Activated CD8-positive, alpha-beta memory T cell treated with anti-CD3 and anti-CD28 coated beads, Interleukin-2, amount 10 ng/mL, durations not matched to agents 7 days and 5 days (primary cell): ENCODE measurements around the gene ENTREP1. TPM values are rescaled to one million over a fixed set of nuclear protein-coding genes. Genes with fewer than 3 reads are reported as not detected.
"Not testable (repeated sequence)": the region's sequence is repeated elsewhere in the genome, so short reads cannot be mapped to it uniquely, and the experiment has no call there.

ENCODE experiments used
- ATAC-seq: fragments of 150-1000 bp; cut with Tn5 transposase; one replicate; pipeline ENCODE4 v1.10.0; 2021; ENCODE audit warnings: moderate library complexity
- CTCF ChIA-PET: fragments of 350-600 bp; sonication (Branson Sonifier 250); formaldehyde crosslinking; loops from one replicate; lab custom pipeline; 2021; ENCODE audit warnings: antibody characterized with exemption; lab: Charles Lee
- DNase-seq: peaks from one replicate; pipeline ENCODE4 v3.0.0-alpha.2; 2020
- H3K27ac Mint-ChIP-seq: one replicate; pipeline ENCODE4 v1.8.0; 2021; ENCODE audit warnings: mild to moderate bottlenecking, mixed read lengths
- H3K27me3 Mint-ChIP-seq: one replicate; pipeline ENCODE4 v1.8.0; 2021; ENCODE audit warnings: mixed read lengths
- H3K36me3 Mint-ChIP-seq: one replicate; pipeline ENCODE4 v1.8.0; 2021; ENCODE audit warnings: mild to moderate bottlenecking, mixed read lengths
- H3K4me1 Mint-ChIP-seq: one replicate; pipeline ENCODE4 v1.8.0; 2021; ENCODE audit warnings: mixed read lengths
- H3K4me3 Mint-ChIP-seq: one replicate; pipeline ENCODE4 v1.8.0; 2021; ENCODE audit warnings: mild to moderate bottlenecking, moderate library complexity, mixed read lengths
- H3K9me3 Mint-ChIP-seq: one replicate; pipeline ENCODE4 v1.8.0; 2022; ENCODE audit warnings: low read depth, mixed read lengths
- total RNA-seq, 2 experiments: library from RNA; stranded (reverse); gene quantifications; one replicate each; pipeline ENCODE4 v1.2.3, GENCODE V29; 2021

The ENTREP1 gene
- total RNA-seq, 2 experiments from 2014 or later: not detected

- CTCF ChIA-PET: no interaction called here
- no peak overlapping the region for H3K4me3 Mint-ChIP-seq
- no peak overlapping the region for H3K27ac Mint-ChIP-seq
- no peak for ATAC-seq
- H3K36me3 Mint-ChIP-seq: no peaks in the 10 kb centered on the region
- H3K27me3 Mint-ChIP-seq: peaks cover 3% of the 10 kb centered on the region
- no peaks in the 10 kb centered on the region for H3K9me3 Mint-ChIP-seq
- no peaks in the 10 kb centered on the region for H3K4me1 Mint-ChIP-seq
- DNase-seq: no peak
Observed at GRCh38 chr9:69388596-69388995, 63.6 kb downstream of the ENTREP1 start.

- ATAC-seq: no peak
- H3K27me3 Mint-ChIP-seq: no peaks in the 10 kb centered on the region
- H3K4me3 Mint-ChIP-seq: no peak overlapping the region
- DNase-seq: no peak
- CTCF ChIA-PET: no interaction called here
- no peaks in the 10 kb centered on the region for H3K9me3 Mint-ChIP-seq
- no peaks in the 10 kb centered on the region for H3K36me3 Mint-ChIP-seq
- no peaks in the 10 kb centered on the region for H3K4me1 Mint-ChIP-seq
- H3K27ac Mint-ChIP-seq: no peak overlapping the region
Observed at GRCh38 chr9:69389437-69389995, 64.5 kb downstream of the ENTREP1 start.

DNA sequence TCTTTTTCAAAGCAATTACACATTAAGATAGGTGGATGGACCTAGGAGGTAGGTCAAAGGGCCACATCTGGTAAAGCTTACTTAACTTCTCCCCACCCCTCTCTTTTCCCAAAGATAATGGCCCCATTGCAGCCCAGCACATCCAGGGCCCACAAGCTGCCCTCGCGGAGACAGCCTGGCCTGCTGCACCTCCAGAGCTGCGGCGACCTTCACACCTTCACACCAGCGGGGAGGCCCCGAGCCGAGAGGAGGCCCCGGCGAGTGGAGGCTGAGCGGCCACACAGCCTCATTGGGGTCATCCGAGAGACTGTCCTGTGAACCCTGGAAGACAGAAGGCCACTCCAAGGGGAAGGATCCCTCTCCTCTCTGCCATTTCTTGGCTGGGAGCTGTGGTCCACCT lies 66.5 kb downstream of the ENTREP1 start:
- Mint-ChIP-seq H3K4me3 (no peak overlapping the region), H3K27ac (no peak overlapping the region), H3K9me3 (no peaks in the 10 kb centered on the region), H3K27me3 (no peaks in the 10 kb centered on the region), H3K36me3 (no peaks in the 10 kb centered on the region), H3K4me1 (no peaks in the 10 kb centered on the region)
- no peak for ATAC-seq
- CTCF ChIA-PET: no interaction called here
- DNase-seq: no peak

- no peaks in the 10 kb centered on the region for H3K27me3 Mint-ChIP-seq
- CTCF ChIA-PET: no interaction called here
Observed at GRCh38 chr9:69391946-69392345, 66.9 kb downstream of the ENTREP1 start.

DNA sequence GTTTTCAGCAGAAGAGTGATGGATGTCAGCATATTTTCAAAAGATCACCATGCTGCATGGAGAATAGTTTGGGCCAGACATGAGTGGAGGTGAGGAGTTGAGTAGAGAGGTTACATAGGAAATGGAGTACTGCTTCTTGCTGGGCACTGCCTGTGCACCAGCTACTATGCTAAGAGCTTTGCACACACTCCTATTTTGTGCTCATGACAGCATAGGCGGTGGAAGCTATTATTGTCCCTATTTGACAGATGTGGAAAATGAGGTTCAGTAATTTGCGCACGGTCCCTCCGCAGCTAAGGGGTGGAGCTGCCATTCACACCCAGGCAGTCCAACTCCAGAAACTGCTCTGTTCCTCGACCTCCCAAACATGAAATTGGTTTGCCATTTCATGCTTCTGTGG lies 67.8 kb downstream of the ENTREP1 start:
- no peaks in the 10 kb centered on the region for H3K36me3 Mint-ChIP-seq
- ATAC-seq: no peak
- DNase-seq: no peak
- no peaks in the 10 kb centered on the region for H3K4me1 Mint-ChIP-seq
- H3K27ac Mint-ChIP-seq: no peak overlapping the region
- H3K9me3 Mint-ChIP-seq: no peaks in the 10 kb centered on the region
- H3K4me3 Mint-ChIP-seq: no peak overlapping the region
- CTCF ChIA-PET: no interaction called here
- no peaks in the 10 kb centered on the region for H3K27me3 Mint-ChIP-seq

More at GRCh38 chr9:69391946-69392345, 66.9 kb downstream of the ENTREP1 start:
- H3K27ac Mint-ChIP-seq: no peak overlapping the region
- no peak for DNase-seq
- ATAC-seq: no peak
- no peaks in the 10 kb centered on the region for H3K36me3 Mint-ChIP-seq
- no peaks in the 10 kb centered on the region for H3K4me1 Mint-ChIP-seq
- H3K9me3 Mint-ChIP-seq: no peaks in the 10 kb centered on the region
- H3K4me3 Mint-ChIP-seq: no peak overlapping the region

DNA sequence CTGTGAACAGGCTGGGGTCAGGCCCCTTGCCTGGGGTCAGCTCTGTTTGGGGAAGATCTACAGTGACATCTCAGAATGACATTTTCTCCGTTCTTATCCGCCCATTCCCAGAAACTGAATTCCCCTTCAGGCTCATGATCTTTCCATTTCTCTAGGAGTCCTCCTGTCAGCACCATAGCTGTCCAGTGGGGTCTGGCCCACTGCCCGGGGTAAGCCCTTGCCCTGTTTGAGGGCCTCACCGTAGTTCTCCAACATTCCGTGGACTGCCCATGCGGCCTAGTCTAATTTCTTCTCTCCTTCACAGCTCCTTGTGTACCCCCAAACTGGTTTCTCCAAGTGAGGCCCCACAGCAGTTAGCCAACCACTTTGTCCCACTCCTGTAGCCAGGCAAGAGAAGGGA lies 68.4 kb downstream of the ENTREP1 start:
- H3K4me3 Mint-ChIP-seq: no peak overlapping the region
- no peak overlapping the region for H3K27ac Mint-ChIP-seq
- H3K27me3 Mint-ChIP-seq: no peaks in the 10 kb centered on the region
- no peaks in the 10 kb centered on the region for H3K9me3 Mint-ChIP-seq
- H3K4me1 Mint-ChIP-seq: no peaks in the 10 kb centered on the region
- DNase-seq (no peak), ATAC-seq (no peak)
- CTCF ChIA-PET: no interaction called here
- no peaks in the 10 kb centered on the region for H3K36me3 Mint-ChIP-seq

DNA sequence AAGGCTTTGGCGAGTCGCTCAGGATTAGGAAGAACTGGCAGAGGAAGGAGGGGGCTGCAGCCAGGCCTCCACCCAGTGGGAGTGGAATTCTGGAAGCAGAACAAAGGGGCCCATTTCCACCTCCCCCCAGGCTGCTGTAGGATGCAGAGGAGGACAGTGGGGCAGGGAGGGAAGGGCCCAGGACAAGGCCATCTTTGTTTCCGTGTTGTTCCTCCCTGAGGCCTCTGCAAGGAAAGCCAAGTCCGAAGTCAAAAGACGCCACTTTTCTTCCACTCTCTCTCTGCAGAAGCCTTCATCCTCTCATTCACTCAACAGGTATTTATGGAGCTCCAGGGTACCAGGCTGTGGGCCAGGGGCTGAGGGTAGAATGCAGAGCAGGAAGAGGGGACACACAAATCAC lies 70.7 kb downstream of the ENTREP1 start:
- no peaks in the 10 kb centered on the region for H3K9me3 Mint-ChIP-seq
- no peaks in the 10 kb centered on the region for H3K27me3 Mint-ChIP-seq
- no peak overlapping the region for H3K27ac Mint-ChIP-seq
- no peaks in the 10 kb centered on the region for H3K36me3 Mint-ChIP-seq
- no peak overlapping the region for H3K4me3 Mint-ChIP-seq
- H3K4me1 Mint-ChIP-seq: no peaks in the 10 kb centered on the region
- ATAC-seq (no peak), DNase-seq (no peak)
- CTCF ChIA-PET: no interaction called here

DNA sequence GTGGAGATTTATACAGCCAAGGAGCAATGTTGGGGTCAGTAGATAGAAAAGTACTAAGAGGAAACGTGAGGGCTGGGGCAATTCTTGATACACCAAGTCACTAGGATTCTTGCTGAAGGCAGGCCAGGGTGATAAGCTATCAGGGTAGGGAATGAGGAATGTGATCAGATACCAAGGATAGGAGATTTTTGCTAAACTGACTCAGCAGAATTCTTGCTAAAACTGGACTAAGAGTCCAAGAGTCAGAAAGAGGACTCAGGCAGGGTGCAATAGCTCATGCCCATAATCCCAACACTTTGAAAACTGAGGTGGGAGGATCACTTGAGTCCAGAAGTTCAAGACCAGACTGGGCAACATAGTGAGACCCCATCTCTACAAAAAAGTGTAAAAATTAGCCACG lies 71.7 kb downstream of the ENTREP1 start:
- Mint-ChIP-seq H3K36me3 (no peaks in the 10 kb centered on the region), H3K9me3 (no peaks in the 10 kb centered on the region), H3K4me1 (no peaks in the 10 kb centered on the region), H3K27ac (no peak overlapping the region), H3K4me3 (no peak overlapping the region), H3K27me3 (no peaks in the 10 kb centered on the region)
- ATAC-seq (no peak), DNase-seq (no peak)
- CTCF ChIA-PET: no interaction called here

GRCh38 chr9:69397384-69398214 lies 72.6 kb downstream of the ENTREP1 start:
- Mint-ChIP-seq H3K4me1 (no peaks in the 10 kb centered on the region), H3K27me3 (no peaks in the 10 kb centered on the region), H3K27ac (no peak overlapping the region), H3K4me3 (no peak overlapping the region), H3K9me3 (no peaks in the 10 kb centered on the region), H3K36me3 (no peaks in the 10 kb centered on the region)
- ATAC-seq (no peak), DNase-seq (no peak)
- CTCF ChIA-PET: no interaction called here

- no peak for DNase-seq
- H3K27ac Mint-ChIP-seq: no peak overlapping the region
- no peaks in the 10 kb centered on the region for H3K9me3 Mint-ChIP-seq
- no peaks in the 10 kb centered on the region for H3K27me3 Mint-ChIP-seq
- H3K4me3 Mint-ChIP-seq: no peak overlapping the region
- ATAC-seq: no peak
- H3K4me1 Mint-ChIP-seq: no peaks in the 10 kb centered on the region
- CTCF ChIA-PET: no interaction called here
- no peaks in the 10 kb centered on the region for H3K36me3 Mint-ChIP-seq
Observed at GRCh38 chr9:69400470-69400869, 75.5 kb downstream of the ENTREP1 start.

DNA sequence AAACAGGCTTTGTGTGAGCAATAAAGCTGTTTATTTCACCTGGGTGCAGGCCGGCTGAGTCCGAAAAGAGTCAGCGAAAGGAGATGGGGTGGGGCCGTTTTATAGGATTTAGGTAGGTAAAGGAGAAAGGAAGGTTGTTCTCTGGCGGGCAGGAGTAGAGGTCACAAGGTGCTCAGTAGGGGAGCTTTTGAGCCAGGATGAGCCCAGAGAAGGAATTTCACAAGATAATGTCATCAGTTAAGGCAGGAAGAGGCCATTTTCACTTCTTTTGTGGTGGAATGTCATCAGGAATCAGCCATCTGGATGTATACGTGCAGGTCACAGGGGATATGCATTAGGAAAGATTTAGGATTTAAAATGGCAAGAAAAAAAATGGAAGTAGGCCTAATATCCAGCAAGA lies 84.9 kb downstream of the ENTREP1 start:
- H3K36me3 Mint-ChIP-seq, DNase-seq, H3K9me3 Mint-ChIP-seq, H3K4me3 Mint-ChIP-seq, ATAC-seq, CTCF ChIA-PET, H3K27me3 Mint-ChIP-seq, H3K27ac Mint-ChIP-seq, H3K4me1 Mint-ChIP-seq: not testable (repeated sequence)

DNA sequence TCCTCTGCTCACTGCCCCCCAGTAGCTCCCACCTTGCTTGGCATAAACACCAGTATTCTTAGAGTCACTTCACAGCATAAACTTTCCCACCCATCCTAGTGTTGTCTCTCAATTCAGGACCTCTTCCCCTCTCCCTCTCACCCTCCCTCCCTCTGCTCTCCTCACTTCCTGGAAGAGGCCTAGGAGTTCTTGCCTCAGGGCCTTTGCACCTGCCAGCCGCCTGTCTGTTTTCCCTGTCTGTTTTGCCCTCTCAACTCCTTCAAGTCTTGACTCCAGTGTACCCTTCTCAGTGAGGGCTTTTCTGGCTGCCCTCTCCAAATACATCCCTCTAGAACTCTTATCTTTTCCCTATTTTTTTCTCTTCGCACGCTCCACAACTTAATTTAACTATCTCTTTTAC lies 86.2 kb downstream of the ENTREP1 start:
- no peak overlapping the region for H3K4me3 Mint-ChIP-seq
- H3K27me3 Mint-ChIP-seq: peaks cover 10% of the 10 kb centered on the region
- no peak overlapping the region for H3K27ac Mint-ChIP-seq
- CTCF ChIA-PET: no interaction called here
- no peaks in the 10 kb centered on the region for H3K9me3 Mint-ChIP-seq
- no peaks in the 10 kb centered on the region for H3K36me3 Mint-ChIP-seq
- ATAC-seq (no peak), DNase-seq (no peak)
- H3K4me1 Mint-ChIP-seq: no peaks in the 10 kb centered on the region

DNA sequence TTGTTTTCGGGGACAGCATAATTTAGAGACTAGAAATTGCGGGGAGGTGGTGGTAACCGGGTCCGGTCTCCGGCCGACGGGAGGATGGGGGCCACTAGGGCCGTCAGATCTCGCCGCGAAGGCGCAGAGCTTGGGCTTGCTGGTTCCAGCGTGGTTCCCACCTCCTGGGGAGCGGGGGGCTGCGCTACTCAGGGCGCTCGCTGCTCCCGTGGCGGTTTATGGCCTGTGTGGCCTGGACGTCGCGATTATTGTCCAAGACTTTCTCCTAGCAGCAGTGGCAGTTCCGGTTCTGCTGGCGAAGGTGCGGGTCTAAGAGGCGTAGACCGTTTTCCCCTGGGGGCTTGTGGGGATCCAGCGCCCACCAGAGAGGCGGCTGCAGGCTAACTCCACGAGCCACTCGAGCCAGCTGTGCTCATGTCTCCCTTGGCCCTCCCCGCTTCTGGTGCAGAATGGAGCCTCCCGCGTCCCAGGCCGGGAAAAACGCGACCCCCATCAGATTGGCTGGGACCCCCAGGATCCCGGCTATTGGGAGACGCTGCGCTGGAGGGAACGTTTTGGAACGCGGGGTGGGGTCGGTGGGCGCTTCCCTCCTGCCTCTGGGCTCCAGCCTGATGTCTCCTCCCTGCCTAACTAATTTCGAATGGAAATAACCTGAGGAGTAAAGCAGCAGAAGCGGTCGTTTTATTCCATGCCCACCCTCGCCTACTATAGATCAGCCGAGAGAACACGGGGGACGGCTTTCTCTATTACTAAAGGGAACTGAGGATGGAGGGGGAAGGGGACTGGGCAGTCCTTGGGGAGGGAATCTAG lies 87.1 kb downstream of the ENTREP1 start:
- CTCF ChIA-PET: no interaction called here

DNA sequence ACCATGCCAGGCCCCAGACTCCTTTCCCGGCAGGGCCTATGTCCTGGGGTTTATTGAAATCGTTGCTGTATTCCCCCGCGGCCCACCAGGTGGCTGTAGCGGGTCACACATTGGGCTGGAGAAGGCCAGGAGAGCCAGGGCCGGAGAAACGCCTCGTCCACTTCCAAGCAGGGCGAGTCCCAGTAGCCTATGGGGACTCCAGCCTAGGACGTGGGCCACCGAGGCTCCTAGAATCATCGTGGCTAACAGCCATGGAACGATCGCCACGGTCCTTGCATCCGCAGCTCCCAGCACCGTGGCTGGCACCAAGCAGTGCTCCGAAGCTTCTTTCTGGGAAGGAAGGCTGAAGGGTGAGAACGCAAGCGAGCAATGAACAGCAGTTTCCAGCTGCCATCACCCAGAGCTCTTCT lies 87.7 kb downstream of the ENTREP1 start:
- ATAC-seq: no peak
- no peaks in the 10 kb centered on the region for H3K4me1 Mint-ChIP-seq
- H3K36me3 Mint-ChIP-seq: no peaks in the 10 kb centered on the region
- H3K27me3 Mint-ChIP-seq: peaks cover 10% of the 10 kb centered on the region
- CTCF ChIA-PET: no interaction called here
- H3K4me3 Mint-ChIP-seq: no peak overlapping the region
- no peaks in the 10 kb centered on the region for H3K9me3 Mint-ChIP-seq
- H3K27ac Mint-ChIP-seq: no peak overlapping the region
- no peak for DNase-seq

More for the DNA sequence above, 87.1 kb downstream of the ENTREP1 start:
- Mint-ChIP-seq H3K27me3 (peaks cover 10% of the 10 kb centered on the region), H3K27ac (no peak overlapping the region), H3K9me3 (no peaks in the 10 kb centered on the region), H3K4me3 (no peak overlapping the region), H3K4me1 (no peaks in the 10 kb centered on the region), H3K36me3 (no peaks in the 10 kb centered on the region)
- DNase-seq: no peak
- no peak for ATAC-seq
